ENCODE measurements around the gene PHLDB1.

DNA sequence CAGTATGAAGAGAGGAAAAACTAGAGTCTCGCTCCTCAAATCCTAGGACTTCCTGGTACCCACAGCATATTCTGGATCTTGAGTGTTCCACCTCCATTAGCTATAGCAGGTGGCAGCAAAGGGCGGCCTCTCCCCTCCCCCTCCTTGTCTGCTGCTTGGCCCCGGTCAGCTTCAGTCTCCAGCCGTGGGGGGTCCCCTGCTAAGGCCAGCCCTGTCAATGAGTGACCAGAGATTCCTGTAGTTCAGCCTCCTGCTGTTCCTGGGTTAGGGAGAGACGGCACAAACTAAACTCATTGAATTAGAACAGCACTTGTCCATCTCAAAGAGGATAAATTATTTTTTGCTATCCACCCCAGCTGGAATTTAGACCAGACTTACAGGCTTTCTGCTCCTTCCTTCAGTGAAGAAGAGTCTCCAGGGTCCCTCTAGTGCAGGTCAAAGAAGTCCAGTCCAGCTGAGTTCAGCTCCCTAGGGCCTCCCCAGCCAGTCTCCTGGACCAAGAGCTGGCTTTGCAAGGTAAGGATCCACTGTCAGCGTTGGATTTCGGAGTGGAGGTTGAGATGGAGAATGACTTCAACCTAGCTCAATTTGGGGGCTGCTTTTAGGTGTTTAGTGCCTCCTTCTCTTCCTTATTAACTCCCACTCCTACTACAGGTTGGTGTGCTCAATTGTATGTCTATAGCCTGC is 1.1 kb upstream of the PHLDB1 start:
- TF ChIP-seq, protein P1, sequence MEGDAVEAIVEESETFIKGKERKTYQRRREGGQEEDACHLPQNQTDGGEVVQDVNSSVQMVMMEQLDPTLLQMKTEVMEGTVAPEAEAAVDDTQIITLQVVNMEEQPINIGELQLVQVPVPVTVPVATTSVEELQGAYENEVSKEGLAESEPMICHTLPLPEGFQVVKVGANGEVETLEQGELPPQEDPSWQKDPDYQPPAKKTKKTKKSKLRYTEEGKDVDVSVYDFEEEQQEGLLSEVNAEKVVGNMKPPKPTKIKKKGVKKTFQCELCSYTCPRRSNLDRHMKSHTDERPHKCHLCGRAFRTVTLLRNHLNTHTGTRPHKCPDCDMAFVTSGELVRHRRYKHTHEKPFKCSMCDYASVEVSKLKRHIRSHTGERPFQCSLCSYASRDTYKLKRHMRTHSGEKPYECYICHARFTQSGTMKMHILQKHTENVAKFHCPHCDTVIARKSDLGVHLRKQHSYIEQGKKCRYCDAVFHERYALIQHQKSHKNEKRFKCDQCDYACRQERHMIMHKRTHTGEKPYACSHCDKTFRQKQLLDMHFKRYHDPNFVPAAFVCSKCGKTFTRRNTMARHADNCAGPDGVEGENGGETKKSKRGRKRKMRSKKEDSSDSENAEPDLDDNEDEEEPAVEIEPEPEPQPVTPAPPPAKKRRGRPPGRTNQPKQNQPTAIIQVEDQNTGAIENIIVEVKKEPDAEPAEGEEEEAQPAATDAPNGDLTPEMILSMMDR (IDR thresholded peaks at IDR 0.05): no peak
- no peak for TF ChIP-seq POLR2A (IDR thresholded peaks at IDR 0.05)
